ENCODE measurements around the gene NEMP2.

NEMP2 gene

DNA sequence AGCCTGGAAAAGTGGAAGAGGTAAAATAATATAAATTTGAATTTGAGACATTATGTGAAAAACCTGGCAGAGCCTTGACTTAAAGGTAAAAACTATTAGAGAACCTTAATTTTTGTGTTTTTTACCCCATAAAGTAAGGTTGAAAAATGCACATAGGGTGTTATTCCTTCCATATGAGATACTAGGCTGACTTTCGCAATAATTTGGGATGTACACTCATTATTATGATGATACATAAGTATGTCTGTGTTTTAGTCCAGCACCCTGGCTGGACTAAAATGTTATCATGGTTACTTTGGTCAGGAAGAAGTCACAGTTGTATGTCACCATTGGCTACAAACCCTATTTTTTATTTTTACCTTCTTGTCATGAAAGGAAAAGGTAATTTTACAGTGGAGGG, 19.8 kb downstream of the NEMP2 start:
- no peak overlapping the region for H2AFZ ChIP-seq (ENCODE audit: low read depth, low read length, severe bottlenecking)
- no peaks in the 10 kb centered on the region for H3F3A ChIP-seq (ENCODE audit: insufficient read depth)
- no peak overlapping the region for H3K4me2 ChIP-seq (ENCODE audit: low read depth, low read length, poor library complexity, severe bottlenecking)
- no peaks in the 10 kb centered on the region for H3K79me2 ChIP-seq (ENCODE audit: insufficient read depth, low read length)
- no peak overlapping the region for H3K4me3 ChIP-seq (ENCODE audit: insufficient read depth, low read length, poor library complexity, severe bottlenecking)
- no peaks in the 10 kb centered on the region for H4K20me1 ChIP-seq (ENCODE audit: low read depth, low read length)
- TF ChIP-seq EZH2phosphoT487 (conservative IDR thresholded peaks at IDR 0.05; ENCODE audit: low read length): no peak
- TF ChIP-seq, protein P1, sequence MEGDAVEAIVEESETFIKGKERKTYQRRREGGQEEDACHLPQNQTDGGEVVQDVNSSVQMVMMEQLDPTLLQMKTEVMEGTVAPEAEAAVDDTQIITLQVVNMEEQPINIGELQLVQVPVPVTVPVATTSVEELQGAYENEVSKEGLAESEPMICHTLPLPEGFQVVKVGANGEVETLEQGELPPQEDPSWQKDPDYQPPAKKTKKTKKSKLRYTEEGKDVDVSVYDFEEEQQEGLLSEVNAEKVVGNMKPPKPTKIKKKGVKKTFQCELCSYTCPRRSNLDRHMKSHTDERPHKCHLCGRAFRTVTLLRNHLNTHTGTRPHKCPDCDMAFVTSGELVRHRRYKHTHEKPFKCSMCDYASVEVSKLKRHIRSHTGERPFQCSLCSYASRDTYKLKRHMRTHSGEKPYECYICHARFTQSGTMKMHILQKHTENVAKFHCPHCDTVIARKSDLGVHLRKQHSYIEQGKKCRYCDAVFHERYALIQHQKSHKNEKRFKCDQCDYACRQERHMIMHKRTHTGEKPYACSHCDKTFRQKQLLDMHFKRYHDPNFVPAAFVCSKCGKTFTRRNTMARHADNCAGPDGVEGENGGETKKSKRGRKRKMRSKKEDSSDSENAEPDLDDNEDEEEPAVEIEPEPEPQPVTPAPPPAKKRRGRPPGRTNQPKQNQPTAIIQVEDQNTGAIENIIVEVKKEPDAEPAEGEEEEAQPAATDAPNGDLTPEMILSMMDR (IDR thresholded peaks at IDR 0.05; ENCODE audit: insufficient read depth, low read length, poor library complexity, severe bottlenecking): no peak
- H3K9me3 ChIP-seq (ENCODE audit: insufficient read depth, low read length): no peaks in the 10 kb centered on the region
- H3K27ac ChIP-seq (ENCODE audit: low read depth, low read length): no peak overlapping the region
- no peaks in the 10 kb centered on the region for H3K9me2 ChIP-seq (replicated peaks; ENCODE audit: insufficient read depth, low read length)
- H3K9ac ChIP-seq (ENCODE audit: low read length): no peak overlapping the region
- H3K36me3 ChIP-seq (ENCODE audit: low read length): no peaks in the 10 kb centered on the region
- H3K27me3 ChIP-seq (ENCODE audit: low read length): no peaks in the 10 kb centered on the region

DNA sequence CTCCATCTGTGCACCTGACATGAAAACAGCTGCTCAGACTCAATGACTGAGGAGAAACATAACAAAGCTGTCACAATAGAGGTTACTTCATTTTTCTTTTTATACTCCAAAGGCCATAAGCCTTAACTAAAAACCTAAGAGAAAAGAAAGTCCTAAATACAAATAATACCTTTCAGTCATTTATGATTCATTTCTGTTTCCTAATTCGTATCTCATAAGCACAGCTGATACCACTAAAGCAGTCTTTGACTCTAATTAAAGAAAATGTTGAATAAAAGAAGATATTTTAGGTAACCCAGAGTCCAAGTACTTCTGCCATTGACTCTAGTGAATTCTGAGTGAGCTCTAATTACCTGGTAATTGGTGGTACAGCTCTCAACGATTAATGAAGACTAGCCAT, 20.6 kb downstream of the NEMP2 start:
- no peaks in the 10 kb centered on the region for H3F3A ChIP-seq (ENCODE audit: insufficient read depth)
- no peaks in the 10 kb centered on the region for H3K36me3 ChIP-seq (ENCODE audit: low read length)
- H3K9me3 ChIP-seq (ENCODE audit: insufficient read depth, low read length): no peaks in the 10 kb centered on the region
- no peak overlapping the region for H3K4me3 ChIP-seq (ENCODE audit: insufficient read depth, low read length, poor library complexity, severe bottlenecking)
- H2AFZ ChIP-seq (ENCODE audit: low read depth, low read length, severe bottlenecking): no peak overlapping the region
- H3K4me2 ChIP-seq (ENCODE audit: low read depth, low read length, poor library complexity, severe bottlenecking): no peak overlapping the region
- no peaks in the 10 kb centered on the region for H3K9me2 ChIP-seq (replicated peaks; ENCODE audit: insufficient read depth, low read length)
- H3K27me3 ChIP-seq (ENCODE audit: low read length): no peaks in the 10 kb centered on the region
- no peaks in the 10 kb centered on the region for H4K20me1 ChIP-seq (ENCODE audit: low read depth, low read length)
- no peak overlapping the region for H3K27ac ChIP-seq (ENCODE audit: low read depth, low read length)
- H3K9ac ChIP-seq (ENCODE audit: low read length): no peak overlapping the region
- H3K79me2 ChIP-seq (ENCODE audit: insufficient read depth, low read length): no peaks in the 10 kb centered on the region
- TF ChIP-seq, protein P1 (IDR thresholded peaks at IDR 0.05; ENCODE audit: insufficient read depth, low read length, poor library complexity, severe bottlenecking): no peak
- no peak for TF ChIP-seq EZH2phosphoT487 (conservative IDR thresholded peaks at IDR 0.05; ENCODE audit: low read length)

DNA sequence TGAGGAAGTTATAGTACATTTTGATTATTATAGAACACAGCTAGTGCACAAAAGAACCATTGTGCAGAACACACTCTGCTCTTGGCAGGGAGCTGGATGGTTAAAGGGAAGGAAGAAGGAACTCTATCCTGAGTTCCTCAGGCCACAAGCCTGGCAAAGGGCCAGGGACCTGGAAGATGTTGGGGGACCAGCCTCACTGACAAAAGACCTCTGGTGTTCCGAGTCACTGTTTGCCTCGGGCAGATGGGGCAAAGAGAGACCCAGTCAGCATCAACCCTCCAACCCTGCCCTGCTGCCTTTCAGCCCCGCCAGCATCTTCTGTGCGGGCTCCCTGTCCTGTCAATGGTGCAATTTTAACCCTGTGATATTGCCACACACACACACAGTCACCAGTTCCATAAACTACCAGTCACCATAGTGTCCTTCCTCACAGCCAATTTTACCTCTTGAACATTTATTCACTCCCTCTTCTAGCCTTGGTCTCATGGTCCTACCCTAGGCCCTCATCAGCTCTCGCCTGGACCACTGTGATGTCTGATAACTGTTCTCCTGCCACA, 21.9 kb downstream of the NEMP2 start:
- TF ChIP-seq, protein P1 (IDR thresholded peaks at IDR 0.05; ENCODE audit: insufficient read depth, low read length, poor library complexity, severe bottlenecking): no peak
- no peak for TF ChIP-seq EZH2phosphoT487 (conservative IDR thresholded peaks at IDR 0.05; ENCODE audit: low read length)
- Histone ChIP-seq H3K27me3 (ENCODE audit: low read length) (no peaks in the 10 kb centered on the region), H4K20me1 (ENCODE audit: low read depth, low read length) (no peaks in the 10 kb centered on the region), H3K27ac (ENCODE audit: low read depth, low read length) (no peak overlapping the region), H3K9me2 (replicated peaks; ENCODE audit: insufficient read depth, low read length) (no peaks in the 10 kb centered on the region), H3F3A (ENCODE audit: insufficient read depth) (no peaks in the 10 kb centered on the region), H3K9me3 (ENCODE audit: insufficient read depth, low read length) (no peaks in the 10 kb centered on the region), H3K9ac (ENCODE audit: low read length) (no peak overlapping the region), H2AFZ (ENCODE audit: low read depth, low read length, severe bottlenecking) (no peak overlapping the region), H3K79me2 (ENCODE audit: insufficient read depth, low read length) (no peaks in the 10 kb centered on the region), H3K4me3 (ENCODE audit: insufficient read depth, low read length, poor library complexity, severe bottlenecking) (no peak overlapping the region), H3K4me2 (ENCODE audit: low read depth, low read length, poor library complexity, severe bottlenecking) (no peak overlapping the region), H3K36me3 (ENCODE audit: low read length) (no peaks in the 10 kb centered on the region)

Data from SU-DHL-6 (cell line).